HG03460 (cell line): Measurements from ENCODE around the gene APBB1IP.
"Not testable (repeated sequence)": the region's sequence is repeated elsewhere in the genome, so short reads cannot be mapped to it uniquely, and the experiment has no call there.

Source experiments
- ATAC-seq: cut with Tn5 transposase; IDR thresholded peaks from one replicate; pipeline ENCODE4 v1.9.1; 2021; ENCODE audit not compliant: unreplicated experiment

Gene APBB1IP, protein sequence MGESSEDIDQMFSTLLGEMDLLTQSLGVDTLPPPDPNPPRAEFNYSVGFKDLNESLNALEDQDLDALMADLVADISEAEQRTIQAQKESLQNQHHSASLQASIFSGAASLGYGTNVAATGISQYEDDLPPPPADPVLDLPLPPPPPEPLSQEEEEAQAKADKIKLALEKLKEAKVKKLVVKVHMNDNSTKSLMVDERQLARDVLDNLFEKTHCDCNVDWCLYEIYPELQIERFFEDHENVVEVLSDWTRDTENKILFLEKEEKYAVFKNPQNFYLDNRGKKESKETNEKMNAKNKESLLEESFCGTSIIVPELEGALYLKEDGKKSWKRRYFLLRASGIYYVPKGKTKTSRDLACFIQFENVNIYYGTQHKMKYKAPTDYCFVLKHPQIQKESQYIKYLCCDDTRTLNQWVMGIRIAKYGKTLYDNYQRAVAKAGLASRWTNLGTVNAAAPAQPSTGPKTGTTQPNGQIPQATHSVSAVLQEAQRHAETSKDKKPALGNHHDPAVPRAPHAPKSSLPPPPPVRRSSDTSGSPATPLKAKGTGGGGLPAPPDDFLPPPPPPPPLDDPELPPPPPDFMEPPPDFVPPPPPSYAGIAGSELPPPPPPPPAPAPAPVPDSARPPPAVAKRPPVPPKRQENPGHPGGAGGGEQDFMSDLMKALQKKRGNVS

DNA sequence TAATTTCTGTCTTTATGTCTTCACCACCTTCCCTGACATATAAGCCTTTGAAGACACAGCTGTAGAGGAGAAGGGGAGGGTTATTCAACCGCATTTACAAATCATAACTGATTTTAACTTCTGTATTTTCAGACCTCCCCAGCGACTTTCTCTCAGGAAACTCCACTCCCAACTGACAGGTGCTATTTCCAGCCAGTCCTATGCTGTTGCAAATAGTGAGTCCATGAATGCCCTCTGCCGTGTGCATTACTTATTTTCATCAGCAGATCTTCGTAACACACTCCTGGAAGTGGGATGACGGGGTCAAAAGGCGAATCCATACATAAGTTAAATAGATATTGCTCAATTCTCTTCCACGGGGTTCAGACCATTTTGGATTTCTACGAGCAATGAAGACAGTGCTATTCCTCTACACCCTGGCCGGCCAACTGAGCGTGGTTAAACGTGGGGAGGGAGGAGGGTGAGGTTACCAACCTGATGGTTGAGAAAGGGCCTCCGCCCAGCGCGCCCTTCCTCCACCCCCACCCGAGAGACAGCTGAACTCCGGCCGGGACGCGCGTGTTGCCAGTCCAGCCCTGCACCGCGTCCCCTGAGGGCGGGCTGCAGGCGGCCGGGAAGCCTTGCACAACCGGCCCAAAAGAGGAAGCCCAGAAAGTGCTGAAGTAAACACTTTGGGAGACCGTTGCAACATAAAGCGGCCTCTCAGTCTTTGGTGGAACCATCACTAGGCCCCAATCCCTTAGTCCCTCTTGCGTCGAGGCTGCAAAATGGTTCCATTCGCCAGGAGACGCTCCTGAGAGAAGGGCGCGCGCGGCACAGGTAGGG, at the start of gene APBB1IP:
Gene APBB1IP, plus strand, starts transcription at position 705 of the 825 bp plus-strand sequence. CDS start 53,986 bp downstream, outside the sequence.
- ATAC-seq = peak; percentile 71

DNA sequence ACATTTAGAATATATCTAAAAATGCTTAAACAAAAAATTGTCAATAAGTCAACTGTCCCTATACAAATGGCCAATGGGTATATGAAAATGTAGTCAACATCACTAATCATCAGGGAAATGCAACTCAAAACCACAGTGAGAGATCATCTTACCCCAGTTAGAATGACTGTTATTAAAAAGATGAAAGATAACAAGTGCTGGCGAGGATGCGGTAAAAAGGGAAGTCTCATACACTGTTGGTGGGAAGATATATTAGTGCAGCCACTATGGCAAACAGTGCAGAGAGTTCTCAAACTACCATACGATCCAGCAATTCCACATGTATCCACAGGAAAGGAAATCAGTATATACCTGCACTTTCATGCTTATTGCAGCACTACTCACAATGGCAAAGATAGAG, 48.6 kb upstream of the APBB1IP start:
- no peak for ATAC-seq

DNA sequence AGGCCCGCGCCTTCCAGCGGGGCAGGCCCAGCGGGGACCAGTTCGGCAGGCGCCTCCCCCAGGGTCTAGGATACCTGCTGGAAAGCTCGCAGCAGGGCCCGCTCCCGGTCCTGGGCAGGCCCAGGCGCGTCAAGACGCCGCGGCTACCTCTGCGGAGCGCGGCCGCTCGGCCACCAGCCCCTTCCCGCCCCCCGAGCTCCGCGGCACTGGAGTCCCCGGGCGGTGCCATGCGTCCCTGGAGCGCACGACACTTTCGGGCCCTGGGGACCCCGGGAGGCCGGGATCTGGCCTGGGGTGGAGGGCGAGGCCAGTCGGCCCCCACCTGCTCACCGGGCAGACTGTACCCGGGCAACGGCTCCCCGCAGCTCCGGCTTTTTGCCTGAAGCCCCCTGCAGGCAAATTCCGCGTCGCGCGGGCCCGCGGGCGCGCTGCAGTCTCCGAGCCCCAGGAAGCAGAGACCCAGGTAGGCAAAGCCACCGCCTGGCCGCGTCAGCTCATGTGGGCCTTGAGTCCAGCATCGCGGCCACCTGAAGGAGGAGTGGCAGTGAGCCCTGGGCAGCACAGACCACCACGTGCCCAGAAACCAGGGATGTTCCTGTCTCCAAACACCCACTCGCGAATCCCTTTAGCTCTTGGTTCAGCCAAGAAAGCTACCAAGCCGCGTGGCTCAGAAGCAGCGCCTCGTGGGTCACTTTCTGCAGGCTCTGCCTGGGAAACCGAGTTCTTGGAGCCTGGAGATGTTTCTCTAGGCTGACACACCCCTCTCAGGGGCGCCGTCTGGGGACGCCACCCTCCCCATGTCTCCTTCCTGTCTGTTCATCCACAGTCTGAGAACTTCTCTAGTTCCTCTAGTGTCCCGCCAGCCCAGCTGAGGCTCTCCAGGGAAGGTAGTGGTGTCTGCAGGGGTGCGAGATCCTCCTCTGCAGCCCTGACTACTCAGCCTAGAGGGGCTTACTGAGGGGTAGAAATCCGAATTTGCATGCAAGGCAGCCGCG, 46.1 kb upstream of the APBB1IP start:
- peak; percentile 58 for ATAC-seq

DNA sequence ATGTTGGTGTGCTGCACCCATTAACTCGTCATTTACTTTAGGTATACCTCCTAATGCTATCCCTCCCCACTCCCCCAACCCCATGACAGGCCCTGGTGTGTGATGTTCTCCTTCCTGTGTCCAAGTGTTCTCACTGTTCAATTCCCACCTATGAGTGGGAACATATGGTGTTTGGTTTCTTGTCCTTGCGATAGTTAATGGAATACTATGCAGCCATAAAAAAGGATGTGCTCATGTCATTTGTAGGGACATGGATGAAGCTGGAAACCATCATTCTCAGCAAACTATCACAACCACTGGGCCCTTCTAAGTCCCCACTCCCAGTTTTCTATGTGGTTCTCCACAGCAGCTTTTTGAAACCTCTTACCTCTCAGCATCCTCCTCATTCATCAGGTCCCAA, 39.8 kb upstream of the APBB1IP start:
- not testable (repeated sequence) for ATAC-seq

DNA sequence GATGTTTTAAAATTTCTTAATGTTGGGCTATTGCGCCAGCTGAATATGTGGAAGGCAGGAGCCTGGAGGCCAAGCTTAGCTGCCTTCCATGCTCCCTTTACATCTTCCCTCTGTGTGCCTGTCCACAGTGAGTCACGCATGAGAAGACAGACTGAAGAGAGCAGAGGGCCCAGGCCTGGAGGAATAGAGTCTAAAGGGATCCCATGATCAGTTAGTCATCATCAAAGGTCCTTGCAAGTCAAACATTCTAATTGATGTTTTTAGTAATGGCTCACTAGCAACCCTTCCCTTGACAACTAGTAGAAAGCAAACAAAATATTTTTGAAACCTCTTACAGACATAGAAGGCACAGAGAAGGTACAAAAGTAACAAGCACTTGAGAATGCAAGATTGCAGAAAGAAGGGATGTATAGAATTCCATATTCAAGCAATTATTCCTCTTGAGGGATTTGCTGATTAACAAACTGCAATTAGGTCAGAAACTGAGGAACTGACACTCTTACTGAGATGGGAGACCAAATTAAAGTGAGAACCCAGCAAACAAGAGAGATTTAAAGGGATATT, 30.7 kb upstream of the APBB1IP start:
- no peak for ATAC-seq

DNA sequence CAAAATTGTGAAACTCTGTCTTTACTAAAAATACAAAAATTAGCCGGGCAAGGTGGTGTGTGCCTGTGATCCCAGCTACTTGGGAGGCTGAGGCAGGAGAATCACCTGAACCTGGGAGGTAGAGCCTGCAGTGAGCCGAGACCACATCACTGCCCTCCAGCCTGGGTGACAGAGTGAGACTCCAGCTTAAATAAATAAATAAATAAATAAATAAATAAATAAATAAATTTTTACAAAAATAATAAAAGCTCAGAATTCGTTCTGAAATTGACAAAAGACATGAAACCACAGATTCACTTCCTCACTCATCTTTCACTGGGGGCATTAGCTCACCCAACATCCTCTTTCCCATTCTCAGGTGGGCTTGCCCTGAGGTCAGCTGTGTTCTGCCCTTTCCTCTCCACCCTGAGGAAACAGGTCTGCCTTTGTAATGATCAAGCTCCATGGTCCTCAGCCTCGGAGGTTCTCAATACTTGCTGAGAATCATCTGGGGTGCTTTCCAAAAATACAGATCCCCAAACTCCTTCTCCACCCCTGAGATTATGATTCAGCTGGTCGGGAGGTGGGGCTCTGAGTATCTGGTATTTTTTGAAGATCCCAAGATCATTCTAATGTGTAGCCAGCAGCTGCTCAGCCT, 29.2 kb upstream of the APBB1IP start:
- ATAC-seq = no peak

DNA sequence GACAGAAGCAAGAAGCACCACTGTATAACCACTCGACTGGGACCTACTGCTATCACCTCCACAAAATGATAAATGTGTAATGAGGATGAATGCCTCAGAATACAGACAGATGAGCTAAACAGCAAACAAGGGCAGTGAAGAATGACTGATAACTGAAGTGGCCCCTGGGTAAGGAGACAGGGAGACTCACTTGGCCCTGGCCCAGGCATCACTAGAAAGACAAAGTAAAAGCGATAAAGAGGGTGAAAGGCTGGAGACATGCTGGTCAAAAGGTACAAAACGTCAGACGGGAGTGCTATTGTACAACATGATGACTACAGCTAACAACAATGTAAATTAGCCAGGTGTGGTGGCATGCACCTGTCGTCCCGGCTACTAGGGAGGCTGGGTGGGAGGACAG, 27.8 kb upstream of the APBB1IP start:
- no peak for ATAC-seq

DNA sequence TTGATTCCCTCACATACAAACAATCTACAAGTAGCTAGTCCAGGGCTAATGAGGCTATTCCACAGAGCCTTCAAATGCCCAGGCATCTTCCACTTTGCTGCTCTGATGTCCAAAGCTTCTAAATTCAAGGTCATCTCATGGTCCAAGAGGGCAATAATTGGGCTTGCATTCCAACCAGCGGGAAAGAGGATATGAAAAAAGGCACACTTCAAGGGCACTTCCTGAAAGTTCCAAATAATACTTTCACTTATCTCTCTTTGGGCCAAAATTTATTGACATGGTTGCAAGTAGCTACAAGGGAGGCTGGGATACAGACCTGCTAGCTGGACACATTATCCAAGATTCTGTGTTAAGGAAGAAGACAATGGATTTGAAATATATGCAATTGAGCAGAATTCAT, 25.2 kb upstream of the APBB1IP start:
- ATAC-seq = no peak

DNA sequence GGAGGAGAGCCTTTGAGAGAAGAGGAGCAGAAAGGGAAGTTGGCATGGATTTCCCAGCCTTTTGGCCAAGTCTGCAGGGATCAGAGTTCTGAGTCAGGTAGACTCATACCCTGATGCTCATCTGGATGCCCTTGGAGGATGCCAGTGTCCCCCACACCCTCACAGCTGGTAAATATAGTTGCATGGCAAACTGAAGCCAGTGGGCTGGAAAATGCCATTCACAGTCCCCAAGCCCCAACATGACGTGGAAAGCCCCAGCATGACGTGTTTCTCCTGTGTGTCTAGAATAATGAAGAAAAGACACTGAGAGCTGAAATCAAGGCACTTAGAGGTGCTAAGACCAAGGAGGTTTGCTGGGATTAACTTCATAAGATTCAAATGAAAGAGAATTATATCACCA, 24.8 kb upstream of the APBB1IP start:
- ATAC-seq = no peak

DNA sequence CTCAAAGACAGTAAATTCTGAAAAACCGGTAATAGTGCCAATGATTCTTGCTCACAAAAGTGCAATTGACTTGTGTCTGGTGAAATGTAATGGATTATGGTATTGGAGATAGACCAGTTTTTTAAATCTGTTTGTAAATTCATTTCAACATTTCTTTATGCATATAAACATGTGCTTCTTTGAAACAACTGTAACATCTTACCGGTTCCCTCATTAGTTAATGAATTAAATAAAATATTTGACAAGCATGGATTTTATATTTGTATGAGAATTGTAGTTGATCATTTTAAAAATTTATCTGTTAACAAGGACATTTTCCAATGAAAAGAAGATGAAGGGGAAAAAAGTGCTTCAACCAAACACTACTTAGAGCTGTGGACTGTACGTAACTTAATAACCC, 21.0 kb upstream of the APBB1IP start:
- ATAC-seq = no peak

DNA sequence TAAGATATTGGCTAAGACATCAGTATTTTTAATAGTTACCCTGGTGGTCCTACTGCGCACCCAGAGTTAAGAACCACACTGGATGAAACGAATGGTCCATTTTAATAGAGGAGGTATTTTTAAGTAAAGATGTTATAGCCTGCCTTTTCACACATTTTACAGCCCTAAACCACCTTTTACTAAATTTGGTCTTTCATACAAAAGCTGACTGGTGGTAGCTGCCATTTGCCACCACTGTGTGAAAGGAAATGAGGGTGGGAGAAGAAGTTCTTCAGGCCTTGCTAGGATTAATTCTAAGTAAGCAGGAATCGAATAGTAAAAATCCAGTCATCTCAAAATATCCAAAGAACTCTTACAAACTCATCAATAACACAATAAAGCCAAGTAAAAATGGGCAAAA, 15.2 kb upstream of the APBB1IP start:
- no peak for ATAC-seq

DNA sequence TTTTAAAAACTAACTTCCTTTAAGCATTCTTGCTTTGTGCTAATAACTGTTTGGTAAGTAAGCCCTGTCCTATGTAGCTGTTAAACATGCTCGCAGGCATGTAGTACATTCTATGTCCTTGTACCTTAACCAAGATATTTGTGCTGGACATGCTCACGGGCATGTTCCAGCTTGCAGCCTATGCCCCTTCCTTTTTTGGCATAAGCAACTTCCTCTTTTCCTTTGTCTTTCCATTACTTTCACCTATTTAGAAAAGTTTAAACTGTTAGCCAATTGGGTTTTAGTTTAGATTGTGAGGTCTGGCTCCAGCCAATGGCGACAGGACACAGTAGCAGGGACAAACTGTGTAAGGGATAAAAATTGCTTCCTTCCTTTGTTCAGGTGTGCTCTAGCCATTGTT, 14.4 kb upstream of the APBB1IP start:
- no peak for ATAC-seq

DNA sequence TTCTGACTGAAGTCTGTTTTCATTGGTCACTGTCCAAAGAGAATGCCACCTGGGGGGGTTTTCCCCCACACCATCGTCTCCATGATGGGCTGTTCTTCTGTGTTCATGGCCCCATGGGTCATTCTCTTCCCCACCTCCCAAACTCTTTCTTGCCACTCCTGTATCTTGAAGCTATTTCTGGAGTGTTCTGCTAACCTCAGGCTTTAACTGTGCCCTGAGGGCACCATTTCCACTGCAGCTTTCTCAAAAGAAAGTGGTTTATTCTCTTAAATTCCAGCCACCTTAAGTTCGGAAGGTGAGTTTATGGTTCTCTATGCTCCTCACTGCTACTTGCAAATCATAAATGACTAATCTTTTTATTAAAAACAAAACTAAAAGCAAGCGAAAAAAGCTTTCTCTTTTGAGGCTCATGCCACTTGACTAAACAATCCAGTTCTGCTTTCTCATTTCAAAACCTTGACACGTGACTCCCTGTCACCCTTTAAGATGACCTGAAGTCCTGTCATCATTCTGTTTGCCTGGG, 7.4 kb upstream of the APBB1IP start:
- peak; percentile 87 for ATAC-seq

DNA sequence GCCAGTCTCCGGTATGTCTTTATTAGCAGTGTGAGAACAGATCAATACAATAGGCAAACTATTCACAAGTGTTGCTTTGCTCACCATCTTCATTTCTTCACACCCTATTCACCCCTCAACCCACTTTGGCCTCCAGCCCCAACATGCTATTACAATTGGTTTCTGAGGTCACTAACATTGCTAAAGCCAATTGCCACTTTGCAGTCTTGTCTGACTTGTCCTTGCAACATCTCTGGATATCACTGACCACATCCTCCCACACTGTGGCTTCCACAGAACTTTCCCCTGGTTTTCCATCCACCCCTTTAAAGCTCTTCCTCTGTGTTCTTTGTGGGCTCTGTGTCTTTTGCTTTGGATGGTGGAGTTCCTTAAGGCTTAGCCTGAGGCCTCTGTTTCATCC, 5.2 kb upstream of the APBB1IP start:
- no peak for ATAC-seq

DNA sequence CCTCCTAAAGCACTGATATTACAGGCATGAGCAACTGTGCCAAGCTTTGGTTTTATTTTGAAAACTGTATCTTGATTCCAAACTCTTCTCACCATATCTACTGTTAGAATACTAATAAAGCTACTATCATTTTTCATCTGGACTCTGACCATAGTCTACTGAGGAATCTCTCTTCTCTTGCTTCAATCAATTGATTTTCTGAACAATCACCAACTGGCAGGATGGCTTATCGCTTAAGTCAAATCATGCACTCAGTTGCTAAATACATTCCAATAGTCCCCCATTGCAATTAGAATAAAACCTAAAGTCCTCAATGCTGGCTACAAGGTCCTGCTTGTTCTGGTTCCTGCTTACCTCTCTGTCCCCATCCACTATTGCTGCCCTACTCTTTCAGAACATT, 2.3 kb upstream of the APBB1IP start:
- no peak for ATAC-seq

DNA sequence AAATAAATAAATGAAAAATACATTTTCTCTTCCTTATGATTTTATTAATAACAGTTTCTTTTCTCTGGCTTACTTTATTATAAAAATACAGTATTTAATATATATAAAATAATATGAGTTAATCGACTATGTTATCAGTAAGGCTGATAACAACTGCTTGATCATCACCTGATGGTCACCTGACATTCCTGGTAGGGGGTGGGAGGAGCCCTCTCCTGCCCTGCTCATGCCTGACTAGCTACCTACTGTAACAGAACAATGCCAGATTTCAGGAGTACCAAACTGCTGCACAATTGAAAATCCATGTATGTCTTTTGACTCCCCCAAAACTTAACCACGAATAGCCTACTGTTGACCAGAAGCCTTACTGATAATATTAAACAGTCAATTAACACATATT, 1.3 kb upstream of the APBB1IP start:
- ATAC-seq = no peak

DNA sequence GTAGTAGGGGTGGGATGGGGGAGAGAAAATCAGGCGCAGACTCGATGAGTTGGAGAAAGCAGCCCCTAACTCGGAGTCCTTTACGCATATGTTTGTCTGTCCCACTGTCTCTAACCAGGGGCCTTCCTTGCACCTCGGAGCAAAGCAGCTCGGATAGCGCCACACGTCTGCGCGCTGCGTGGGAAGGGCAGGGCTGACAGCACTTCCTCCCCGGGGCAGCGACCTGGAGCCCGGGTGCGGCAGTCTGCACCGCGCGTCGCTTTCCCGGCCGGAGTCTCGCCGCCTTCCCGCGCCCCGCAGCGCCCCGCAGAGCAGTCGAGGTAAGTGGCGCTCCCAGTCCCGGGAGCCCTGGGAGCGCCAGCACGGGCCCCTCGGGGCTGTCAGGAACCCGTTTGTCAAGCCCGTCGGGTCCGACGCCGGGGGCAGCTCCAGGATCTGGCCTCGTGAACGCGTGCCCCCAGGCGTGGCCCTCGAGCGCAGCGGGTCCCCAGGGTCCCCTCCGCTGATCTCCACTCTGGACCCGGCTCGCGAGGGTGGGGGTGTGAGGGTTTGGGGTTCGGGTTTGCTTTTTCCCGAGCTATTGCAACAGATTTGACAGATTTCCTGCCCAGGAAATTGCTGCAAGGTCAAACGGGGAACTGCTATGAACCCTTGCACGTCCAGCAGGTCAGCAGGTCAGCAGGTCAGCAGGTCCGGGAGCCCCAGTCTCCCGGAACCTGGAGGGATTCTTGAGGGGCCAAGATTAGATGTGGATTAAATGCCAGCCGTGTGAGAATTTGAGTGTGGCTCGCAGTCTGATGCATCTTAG, 597 bp downstream of the APBB1IP start:
- ATAC-seq = peak; percentile 46

DNA sequence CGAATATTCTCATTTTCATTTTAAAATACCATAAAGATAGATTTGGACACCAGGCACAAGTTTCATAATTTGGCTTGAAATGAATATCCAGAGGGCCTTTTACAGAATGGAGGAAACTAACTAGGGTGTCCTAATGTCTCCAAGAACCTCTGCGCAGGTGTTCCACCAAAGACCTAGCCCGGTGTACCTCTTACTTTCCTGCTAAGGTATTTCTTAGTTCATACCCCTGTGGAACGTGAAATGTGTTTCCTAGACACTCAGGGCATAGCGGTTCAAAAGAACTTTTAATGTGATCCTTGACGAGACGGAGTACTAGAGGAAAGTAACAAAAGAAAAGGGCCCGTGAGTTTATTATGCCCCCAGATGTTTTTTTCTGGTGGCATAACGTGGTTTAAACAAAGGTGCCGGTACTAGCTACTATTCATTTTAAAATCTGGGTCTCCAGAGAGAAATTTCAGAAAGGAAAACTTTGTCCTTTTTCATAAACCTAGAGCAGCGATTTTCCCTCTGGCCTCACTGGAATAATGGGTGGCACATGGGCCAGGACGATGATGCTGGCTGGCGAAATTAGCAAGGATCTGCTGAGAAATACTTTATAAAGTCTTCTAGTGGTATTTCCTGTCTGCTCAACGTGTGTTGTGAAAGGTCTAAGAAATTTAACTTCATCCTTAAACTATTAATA, 1.4 kb downstream of the APBB1IP start:
- no peak for ATAC-seq
